DMS79 treated with DMSO at 0.1 percent for 48 hours (cell line): ENCODE data around the gene GRB10.

Experiments used
- DNase-seq: peaks from one replicate; lab custom pipeline; 2025; lab: John Stamatoyannopoulos, UW

GRB10 gene

GRCh38 chr7:50782375-50783208, at the start of gene GRB10:
GRB10 (minus strand) TSS chr7:50782896; CDS start chr7:50732322, 50,574 bp downstream.
- peak; percentile 61 for DNase-seq

- DNase-seq: no peak
Observed at GRCh38 chr7:50828801-50829200, 46.1 kb upstream of the GRB10 start.

GRCh38 chr7:50828116-50828515, 45.4 kb upstream of the GRB10 start:
- no peak for DNase-seq

- no peak for DNase-seq
Observed at GRCh38 chr7:50827281-50827680, 44.6 kb upstream of the GRB10 start.

GRCh38 chr7:50826371-50827172, 43.9 kb upstream of the GRB10 start:
- DNase-seq: no peak

GRCh38 chr7:50825465-50825864, 42.8 kb upstream of the GRB10 start:
- no peak for DNase-seq

GRCh38 chr7:50824882-50825281, 42.2 kb upstream of the GRB10 start:
- DNase-seq: no peak

GRCh38 chr7:50822706-50823105, 40.0 kb upstream of the GRB10 start:
- DNase-seq: no peak

- no peak for DNase-seq
Observed at GRCh38 chr7:50822110-50822509, 39.4 kb upstream of the GRB10 start.

GRCh38 chr7:50821457-50822008, 38.8 kb upstream of the GRB10 start:
- DNase-seq: no peak

- peak; percentile 24 for DNase-seq
Observed at GRCh38 chr7:50818324-50818723, 35.6 kb upstream of the GRB10 start.

- DNase-seq: no peak
Observed at GRCh38 chr7:50817561-50817960, 34.9 kb upstream of the GRB10 start.

- no peak for DNase-seq
Observed at GRCh38 chr7:50815138-50815537, 32.4 kb upstream of the GRB10 start.

GRCh38 chr7:50814166-50814565, 31.5 kb upstream of the GRB10 start:
- no peak for DNase-seq

GRCh38 chr7:50812841-50813475, 30.3 kb upstream of the GRB10 start:
- DNase-seq: no peak

GRCh38 chr7:50812094-50812493, 29.4 kb upstream of the GRB10 start:
- DNase-seq: no peak

- DNase-seq: no peak
Observed at GRCh38 chr7:50808282-50808888, 25.7 kb upstream of the GRB10 start.

- no peak for DNase-seq
Observed at GRCh38 chr7:50807026-50807730, 24.5 kb upstream of the GRB10 start.

- DNase-seq: no peak
Observed at GRCh38 chr7:50806143-50806542, 23.4 kb upstream of the GRB10 start.

GRCh38 chr7:50805447-50806125, 22.9 kb upstream of the GRB10 start:
- peak; percentile 46 for DNase-seq
